A549 (cell line): Measurements from ENCODE around the gene C14orf119. TPM values are rescaled to one million over a fixed set of nuclear protein-coding genes. Genes with fewer than 3 reads are reported as not detected.

ENCODE experiments used
- ATAC-seq, 2 experiments: fragments of 200-7000 bp in 1 of 2; fragments of >200 bp in 1 of 2; cut with Nextera tagmentation in 1 of 2; cut with Tn5 transposase in 1 of 2; 3 replicates each; pipeline versions ENCODE4 v1.8.0 to v1.9.1; 2018 to 2020; ENCODE audit warnings: mild to moderate bottlenecking in 1 of 2, moderate library complexity in 1 of 2
- CTCF ChIA-PET: fragments of 300-600 bp; sonication (Branson Sonifier 250); formaldehyde crosslinking; extraction: SDS; loops from one replicate; lab custom pipeline; 2021; ENCODE audit warnings: antibody characterized with exemption, inconsistent platforms; lab: Yijun Ruan, JAX
- POLR2A ChIA-PET: fragments of 350-600 bp; formaldehyde crosslinking; extraction: SDS; loops from one replicate; lab custom pipeline; 2021; ENCODE audit warnings: antibody characterized with exemption, inconsistent platforms; lab: Yijun Ruan, JAX
- DNase-seq, 2 experiments: peaks; one replicate each; pipeline versions ENCODE4 v3.0.0 to v3.0.0-alpha.2; 2011 to 2016; ENCODE audit warnings: low read depth in 1 of 2, low spot score in 1 of 2
- FAIRE-seq: peaks from 2 replicates; lab custom pipeline; 2011; peaks lifted over from hg19 to GRCh38; lab: Jason Lieb, UNC
- H3K27ac ChIP-seq, 2 experiments: fragments of >200 bp; sonication (Bioruptor Twin); formaldehyde crosslinking; 3 replicates each; pipeline ENCODE4 v1.5.1; 2016 to 2017
- H3K4me1 ChIP-seq: fragments of >200 bp; sonication (Bioruptor Twin); formaldehyde crosslinking; 3 replicates; pipeline ENCODE4 v1.6.1; 2016
- H3K4me2 ChIP-seq: fragments of >200 bp; sonication (Bioruptor Twin); formaldehyde crosslinking; 3 replicates; pipeline ENCODE4 v1.6.1; 2016
- H3K4me3 ChIP-seq: fragments of >200 bp; sonication (Bioruptor Twin); formaldehyde crosslinking; 3 replicates; pipeline ENCODE4 v1.5.1; 2016
- H3K9me3 ChIP-seq: fragments of >200 bp; sonication (Bioruptor Twin); formaldehyde crosslinking; 3 replicates; pipeline ENCODE4 v1.6.1; 2016
- BCL3 ChIP-seq: fragments of >200 bp; sonication (Bioruptor Twin); formaldehyde crosslinking; IDR thresholded peaks from 3 replicates; pipeline ENCODE4 v1.6.1; 2016
- CBX2 ChIP-seq: fragments of 200-600 bp; sonication (generic); IDR thresholded peaks from 2 replicates; pipeline ENCODE4 v1.6.1; 2016; ENCODE audit warnings: low read depth, mild to moderate bottlenecking, borderline replicate concordance
- CBX8 ChIP-seq: fragments of 200-600 bp; sonication (generic); IDR thresholded peaks from 2 replicates; pipeline ENCODE4 v1.6.1; 2016
- CHD4 ChIP-seq: fragments of 200-600 bp; sonication (generic); IDR thresholded peaks from 2 replicates; pipeline ENCODE4 v1.6.1; 2016; ENCODE audit warnings: antibody characterized with exemption, mild to moderate bottlenecking, borderline replicate concordance
- EHF ChIP-seq: fragments of 250-450 bp; sonication (Bioruptor Pico); IDR thresholded peaks from 2 replicates; pipeline ENCODE4 v1.5.0; 2020; ENCODE audit warnings: mild to moderate bottlenecking
- EHMT2 ChIP-seq: fragments of 200-600 bp; sonication (generic); IDR thresholded peaks from 2 replicates; pipeline ENCODE4 v1.6.1; 2016; ENCODE audit warnings: antibody characterized with exemption, low read depth, mild to moderate bottlenecking, moderate library complexity
- EP300 ChIP-seq, 2 experiments: fragments of >200 bp; sonication (Bioruptor Twin); formaldehyde crosslinking; IDR thresholded peaks; 2 replicates in 1 of 2; 3 replicates in 1 of 2; pipeline ENCODE4 v1.6.1; 2016 to 2017
- FOSL2 ChIP-seq, 2 experiments: fragments of 450-650 bp in 1 of 2; fragments of >200 bp in 1 of 2; sonication (Bioruptor Twin) in 1 of 2; formaldehyde crosslinking; IDR thresholded peaks; 2 replicates each; pipeline versions ENCODE4 v1.5.0 to v1.6.1; 2016 to 2020; ENCODE audit warnings: mild to moderate bottlenecking in 1 of 2, moderate library complexity in 1 of 2
- FOXS1 ChIP-seq: fragments of 250-450 bp; sonication (Bioruptor Pico); IDR thresholded peaks from 2 replicates; pipeline ENCODE4 v1.5.0; 2020; ENCODE audit warnings: mild to moderate bottlenecking, moderate library complexity
- HDAC2 ChIP-seq: fragments of 200-600 bp; sonication (generic); IDR thresholded peaks from 2 replicates; pipeline ENCODE4 v1.6.1; 2016
- JUN ChIP-seq, 2 experiments: fragments of >200 bp; sonication (Bioruptor Twin); formaldehyde crosslinking; IDR thresholded peaks; 2 replicates in 1 of 2; 3 replicates in 1 of 2; pipeline ENCODE4 v1.6.1; 2016 to 2017
- JUNB ChIP-seq: fragments of >200 bp; sonication (Bioruptor Twin); formaldehyde crosslinking; IDR thresholded peaks from 2 replicates; pipeline ENCODE4 v1.6.1; 2016
- KDM1A ChIP-seq: fragments of 200-600 bp; sonication (generic); IDR thresholded peaks from 2 replicates; pipeline ENCODE4 v1.6.1; 2016; ENCODE audit warnings: low read depth, mild to moderate bottlenecking
- MAX ChIP-seq: IDR thresholded peaks from 2 replicates; pipeline ENCODE4 v1.6.1; 2012
- MAZ ChIP-seq: fragments of 150-350 bp; IDR thresholded peaks from 2 replicates; pipeline ENCODE4 v1.6.1; 2014; ENCODE audit warnings: antibody characterized with exemption, low read depth, low read length, borderline replicate concordance
- NPAS2 ChIP-seq: fragments of 250-450 bp; sonication (Bioruptor Pico); IDR thresholded peaks from 2 replicates; pipeline ENCODE4 v1.8.0; 2022; ENCODE audit warnings: mild to moderate bottlenecking, moderate library complexity, borderline replicate concordance
- POLR2A ChIP-seq: IDR thresholded peaks from 2 replicates; pipeline ENCODE4 v1.6.1; 2012; ENCODE audit warnings: mild to moderate bottlenecking, low read length
- POLR2AphosphoS2 ChIP-seq: conservative IDR thresholded peaks from 2 replicates; pipeline ENCODE4 v1.6.1; 2012; ENCODE audit warnings: low read length, improper control_type of control experiment, inconsistent platforms
- RCOR1 ChIP-seq: fragments of 150-350 bp; IDR thresholded peaks from 2 replicates; pipeline ENCODE4 v1.6.1; 2014; ENCODE audit warnings: antibody characterized with exemption, low read length, low read depth
- RFX5 ChIP-seq: fragments of 450-650 bp; IDR thresholded peaks from 2 replicates; pipeline ENCODE4 v1.7.1; 2014; ENCODE audit warnings: antibody characterized with exemption, mild to moderate bottlenecking, moderate library complexity
- RNF2 ChIP-seq: fragments of 200-600 bp; sonication (generic); IDR thresholded peaks from 2 replicates; pipeline ENCODE4 v1.6.1; 2016; ENCODE audit warnings: low read depth, mild to moderate bottlenecking, antibody characterized with exemption, moderate library complexity, borderline replicate concordance
- SREBF2 ChIP-seq: fragments of 450-650 bp; IDR thresholded peaks from 2 replicates; pipeline ENCODE4 v1.6.1; 2014; ENCODE audit warnings: mild to moderate bottlenecking, moderate library complexity
- TFCP2L1 ChIP-seq: fragments of 250-450 bp; sonication (Bioruptor Pico); IDR thresholded peaks from 2 replicates; pipeline ENCODE4 v1.5.0; 2021; ENCODE audit warnings: mild to moderate bottlenecking
- TP53 ChIP-seq: fragments of 250-450 bp; sonication (Bioruptor Pico); IDR thresholded peaks from 2 replicates; pipeline ENCODE4 v1.5.0; 2021; ENCODE audit warnings: mild to moderate bottlenecking, moderate library complexity
- ZC3H11A ChIP-seq: fragments of 450-650 bp; IDR thresholded peaks from 2 replicates; pipeline ENCODE4 v1.6.1; 2014; ENCODE audit warnings: antibody characterized with exemption, mild to moderate bottlenecking
- ZFP36 ChIP-seq: fragments of 450-650 bp; IDR thresholded peaks from 2 replicates; pipeline ENCODE4 v1.6.1; 2014; ENCODE audit warnings: borderline replicate concordance; ENCODE audit not compliant: partially characterized antibody
- ZSCAN20 ChIP-seq: fragments of 250-450 bp; sonication (Bioruptor Pico); IDR thresholded peaks from 2 replicates; pipeline ENCODE4 v1.8.0; 2022; ENCODE audit warnings: mild to moderate bottlenecking, moderate library complexity
- WGBS: methylation state at CpG from one replicate; pipeline ENCODE4 v1.1.6; 2017; ENCODE audit errors: missing lambda C conversion rate; 5-methylcytosine and 5-hydroxymethylcytosine counted together
- polyA plus RNA-seq, 4 experiments: library from polyadenylated mRNA; depleted of rRNA in 3 of 4; stranded (reverse); fragments of >200 nt; fragmentation: RNase III in 1 of 4; extraction: RNeasy Plus Mini Kit Qiagen cat#74134 plus additional on column Dnase treatment in 1 of 4; gene quantifications; 2 replicates in 3 of 4; 3 replicates in 1 of 4; pipeline ENCODE4 v1.2.3, GENCODE V29; 2011 to 2017
- TF ChIP-seq, protein P1 (sequence below): IDR thresholded peaks from 2 replicates; pipeline ENCODE4 v1.6.1; 2012; ENCODE audit warnings: low read depth, borderline replicate concordance
- TF ChIP-seq, protein P2 (sequence below): IDR thresholded peaks from 2 replicates; pipeline ENCODE4 v1.6.1; 2012

Gene C14orf119
- polyA plus RNA-seq, 2 of the 4 experiments (the other 2 are of a cell fraction) = 82.5 to 102 TPM

- CTCF ChIA-PET = interaction anchor here (0.6 to 33.8 kb wide), 45 partner anchors 9 to 512 kb away, joined by 3 to 1206 read pairs (median 6); partner anchors contain the start of genes ACIN1, AJUBA, C14orf119 and CDH24
- Histone ChIP-seq H3K4me3 (no peak overlapping the region), H3K4me1 (peaks cover 32% of the 10 kb centered on the region), H3K27ac (peak overlapping the region in 1 of 2 experiments; percentile 30; a peak in 3 of 6 replicates), H3K4me2 (peak overlapping the region; percentile 97; the same call in 2 of the 3 replicates), H3K9me3 (no peaks in the 10 kb centered on the region)
- FAIRE-seq (no peak), DNase-seq (no peak), ATAC-seq (no peak)
- TF ChIP-seq CBX8 = no peak
- TF ChIP-seq EHMT2 = no peak
- TF ChIP-seq TFCP2L1 = no peak
- no peak for TF ChIP-seq CHD4
- no peak for TF ChIP-seq MAX
- TF ChIP-seq SREBF2 = no peak
- TF ChIP-seq EP300 (IDR thresholded peaks at IDR 0.05) = no peak
- TF ChIP-seq CBX2 = no peak
- TF ChIP-seq RFX5 = no peak
- POLR2A ChIA-PET = interaction anchor here (0.6 to 1.6 kb wide), 4 partner anchors 10 to 62 kb away, joined by 3 to 21 read pairs (median 4); partner anchors contain the start of genes ACIN1 and C14orf119
- WGBS = 71% methylated on average over 4 of the region's 4 CpGs
These were observed 25.9 kb upstream of the C14orf119 start for GRCh38 chr14:23069413-23069806.

GRCh38 chr14:23070262-23071129, 24.8 kb upstream of the C14orf119 start:
- H3K27ac ChIP-seq = peak overlapping the region; percentile 84 to 92
- peak overlapping the region; percentile 97 for H3K4me2 ChIP-seq
- peaks cover 32% of the 10 kb centered on the region for H3K4me1 ChIP-seq
- ATAC-seq (no peak), FAIRE-seq (no peak), DNase-seq (no peak)
- peak overlapping the region; percentile 69 for H3K4me3 ChIP-seq
- ChIA-PET CTCF (interaction anchor here (0.6 to 4.3 kb wide), 19 partner anchors 8 to 143 kb away, joined by 3 to 24 read pairs (median 6); partner anchors contain the start of genes ACIN1 and C14orf119), POLR2A (interaction anchor here (0.6 to 3.7 kb wide), 5 partner anchors 8 to 232 kb away, joined by 3 to 36 read pairs (median 7); partner anchors contain the start of genes ACIN1, C14orf119 and PPP1R3E)
- TF ChIP-seq NPAS2 (CRISPR knock-in tag) = no peak
- no peak for TF ChIP-seq HDAC2
- no peak for TF ChIP-seq FOXS1 (CRISPR knock-in tag)
- TF ChIP-seq ZSCAN20 (CRISPR knock-in tag) = no peak
- no peak for TF ChIP-seq POLR2AphosphoS2
- WGBS = 9% methylated on average over 10 of the region's 10 CpGs
- no peaks in the 10 kb centered on the region for H3K9me3 ChIP-seq

DNA sequence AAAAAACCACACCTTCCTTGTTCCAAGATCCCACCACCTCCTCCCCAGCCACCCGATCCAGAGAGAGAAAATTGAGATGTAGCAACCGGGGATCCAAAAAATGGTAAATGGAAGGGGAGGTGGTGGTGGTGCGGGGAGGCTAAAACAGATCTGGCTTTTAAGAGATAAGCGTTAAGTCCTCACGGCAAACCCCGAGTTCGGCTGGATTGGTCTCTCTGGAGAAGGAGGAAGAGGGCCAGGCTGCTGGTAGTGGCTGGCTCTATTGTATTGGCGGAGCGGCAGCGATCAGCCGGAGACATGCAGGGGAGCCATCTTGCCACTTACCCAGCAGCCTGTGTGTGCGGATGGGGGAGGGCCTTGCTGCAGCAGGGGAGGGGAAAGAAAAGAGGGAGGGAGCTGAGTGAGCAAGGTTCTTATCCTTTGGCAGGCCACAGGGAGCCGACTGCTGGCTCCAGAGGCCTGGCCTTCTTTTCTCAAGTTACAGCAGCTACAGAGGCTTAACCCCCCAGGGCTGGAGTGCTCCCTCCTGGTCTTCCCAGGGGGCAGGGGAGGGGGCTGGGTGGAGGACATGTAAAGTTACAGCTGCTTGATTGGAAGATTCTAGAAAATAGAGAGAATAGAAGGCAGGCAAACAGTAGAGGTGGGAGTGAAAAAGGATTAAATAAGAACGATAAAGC, 23.9 kb upstream of the C14orf119 start:
- Histone ChIP-seq H3K4me1 (peaks cover 32% of the 10 kb centered on the region), H3K9me3 (no peaks in the 10 kb centered on the region), H3K27ac (peak overlapping the region; percentile 84 to 92), H3K4me3 (peak overlapping the region; percentile 69), H3K4me2 (peak overlapping the region; percentile 97)
- peak; percentile 91 to 96 for DNase-seq
- FAIRE-seq = no peak
- WGBS = 3% methylated on average over 14 of the region's 14 CpGs
- POLR2A ChIA-PET = interaction anchor here (0.5 to 3.7 kb wide), 8 partner anchors 9 to 230 kb away, joined by 3 to 36 read pairs (median 6); partner anchors contain the start of genes ACIN1, C14orf119, PPP1R3E and PRMT5
- CTCF ChIA-PET = interaction anchor here (0.6 to 4.3 kb wide), 19 partner anchors 8 to 144 kb away, joined by 3 to 24 read pairs (median 5); partner anchors contain the start of genes ACIN1, C14orf119 and CDH24
- peak; percentile 94 for ATAC-seq
- TF ChIP-seq ZFP36 = no peak
- TF ChIP-seq FOSL2 (IDR thresholded peaks at IDR 0.05) = no peak
- no peak for TF ChIP-seq FOSL2 (CRISPR knock-in tag; IDR thresholded peaks at IDR 0.05)
- no peak for TF ChIP-seq EP300 (IDR thresholded peaks at IDR 0.05)
- no peak for TF ChIP-seq TP53
- no peak for TF ChIP-seq KDM1A
- no peak for TF ChIP-seq RNF2
- TF ChIP-seq ZC3H11A = no peak
- TF ChIP-seq SREBF2 = no peak
- TF ChIP-seq POLR2AphosphoS2 = peak; percentile 79; the same call in 1 of the 2 replicates
- peak; percentile 75; the same call in 2 of the 3 replicates for TF ChIP-seq BCL3
- TF ChIP-seq, protein P1, sequence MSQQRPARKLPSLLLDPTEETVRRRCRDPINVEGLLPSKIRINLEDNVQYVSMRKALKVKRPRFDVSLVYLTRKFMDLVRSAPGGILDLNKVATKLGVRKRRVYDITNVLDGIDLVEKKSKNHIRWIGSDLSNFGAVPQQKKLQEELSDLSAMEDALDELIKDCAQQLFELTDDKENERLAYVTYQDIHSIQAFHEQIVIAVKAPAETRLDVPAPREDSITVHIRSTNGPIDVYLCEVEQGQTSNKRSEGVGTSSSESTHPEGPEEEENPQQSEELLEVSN = no peak
- TF ChIP-seq RCOR1 = no peak
- no peak for TF ChIP-seq JUNB
- peak; percentile 74 to 85; a peak in 3 of 5 replicates for TF ChIP-seq JUN (IDR thresholded peaks at IDR 0.05)
- TF ChIP-seq, protein P2, sequence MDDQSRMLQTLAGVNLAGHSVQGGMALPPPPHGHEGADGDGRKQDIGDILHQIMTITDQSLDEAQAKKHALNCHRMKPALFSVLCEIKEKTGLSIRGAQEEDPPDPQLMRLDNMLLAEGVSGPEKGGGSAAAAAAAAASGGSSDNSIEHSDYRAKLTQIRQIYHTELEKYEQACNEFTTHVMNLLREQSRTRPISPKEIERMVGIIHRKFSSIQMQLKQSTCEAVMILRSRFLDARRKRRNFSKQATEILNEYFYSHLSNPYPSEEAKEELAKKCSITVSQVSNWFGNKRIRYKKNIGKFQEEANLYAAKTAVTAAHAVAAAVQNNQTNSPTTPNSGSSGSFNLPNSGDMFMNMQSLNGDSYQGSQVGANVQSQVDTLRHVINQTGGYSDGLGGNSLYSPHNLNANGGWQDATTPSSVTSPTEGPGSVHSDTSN = no peak
- TF ChIP-seq POLR2A = peak; percentile 85
- TF ChIP-seq EHF = no peak
- TF ChIP-seq MAZ = 0 out of 2 replicates have a peak, but pooled peaks have one; percentile 23
